HEK293T (cell line): ENCODE measurements around the gene KIF17.

Source experiments
- ARNT ChIP-seq: fragments of 450-650 bp; IDR thresholded peaks from 2 replicates; pipeline ENCODE4 v1.6.1; 2017; ENCODE audit warnings: mild to moderate bottlenecking
- BHLHE40 ChIP-seq: fragments of 450-650 bp; IDR thresholded peaks from 2 replicates; pipeline ENCODE4 v1.6.1; 2016; ENCODE audit warnings: mild to moderate bottlenecking, moderate library complexity, borderline replicate concordance
- CTBP1 ChIP-seq: fragments of 450-650 bp; IDR thresholded peaks from 2 replicates; pipeline ENCODE4 v1.6.1; 2016; ENCODE audit warnings: borderline replicate concordance
- ELF4 ChIP-seq: fragments of 450-650 bp; IDR thresholded peaks from 2 replicates; pipeline ENCODE4 v1.6.1; 2017; ENCODE audit warnings: antibody characterized with exemption
- FOXA1 ChIP-seq: fragments of 450-650 bp; IDR thresholded peaks from 2 replicates; pipeline ENCODE4 v1.6.1; 2016; ENCODE audit warnings: mild to moderate bottlenecking
- FOXK2 ChIP-seq: fragments of 450-650 bp; IDR thresholded peaks from 2 replicates; pipeline ENCODE4 v1.6.1; 2016; ENCODE audit warnings: mild to moderate bottlenecking
- FOXM1 ChIP-seq: fragments of 450-650 bp; IDR thresholded peaks from 2 replicates; pipeline ENCODE4 v1.6.1; 2017; ENCODE audit warnings: mild to moderate bottlenecking, borderline replicate concordance
- HDGF ChIP-seq: fragments of 450-650 bp; IDR thresholded peaks from 2 replicates; pipeline ENCODE4 v1.6.1; 2017; ENCODE audit warnings: antibody characterized with exemption, borderline replicate concordance
- L3MBTL2 ChIP-seq: fragments of 450-650 bp; conservative IDR thresholded peaks from 2 replicates; pipeline ENCODE4 v1.6.1; 2016; ENCODE audit warnings: mild to moderate bottlenecking
- NFRKB ChIP-seq: fragments of 450-650 bp; IDR thresholded peaks from 2 replicates; pipeline ENCODE4 v1.6.1; 2016; ENCODE audit warnings: mild to moderate bottlenecking, moderate library complexity
- SP1 ChIP-seq: fragments of 450-650 bp; IDR thresholded peaks from 2 replicates; pipeline ENCODE4 v1.6.1; 2017
- SUZ12 ChIP-seq: fragments of 450-650 bp; IDR thresholded peaks from 2 replicates; pipeline ENCODE4 v1.6.1; 2016; ENCODE audit warnings: mild to moderate bottlenecking
- TARDBP ChIP-seq: fragments of 450-650 bp; IDR thresholded peaks from 2 replicates; pipeline ENCODE4 v1.6.1; 2016
- ZNF384 ChIP-seq: fragments of 450-650 bp; IDR thresholded peaks from 2 replicates; pipeline ENCODE4 v1.6.1; 2016

DNA sequence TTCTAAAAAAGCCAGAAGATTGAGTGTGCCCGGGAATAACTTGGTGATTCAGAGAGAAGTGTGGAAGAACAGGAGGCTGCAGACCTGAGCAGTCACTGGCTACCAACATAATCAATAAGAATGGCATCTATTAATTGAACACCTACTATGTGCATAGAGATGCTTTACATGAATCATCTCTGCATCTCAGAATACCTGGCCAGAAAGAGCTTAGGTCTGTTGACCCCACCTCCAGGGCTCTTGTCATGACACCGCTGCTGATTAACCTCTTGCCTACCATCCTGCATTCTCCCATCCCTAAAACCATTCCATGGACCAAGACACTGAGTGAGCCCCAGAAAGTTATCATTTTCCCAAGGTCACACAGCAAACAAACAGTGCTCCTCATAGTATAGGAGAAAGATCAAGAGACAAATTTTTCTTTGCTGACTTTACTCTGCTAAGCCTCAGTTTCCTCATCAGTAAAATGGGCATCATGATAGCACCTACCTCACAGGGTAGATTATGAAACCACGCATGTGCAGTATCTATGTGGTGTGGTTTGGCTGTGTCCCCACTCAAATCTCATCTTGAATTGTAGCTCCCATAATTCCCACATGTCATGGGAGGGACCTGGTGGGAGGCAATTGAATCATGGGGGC, 100.8 kb downstream of the KIF17 start:
- no peak for TF ChIP-seq SP1
- TF ChIP-seq HDGF: no peak
- TF ChIP-seq NFRKB: no peak
- TF ChIP-seq TARDBP: no peak
- TF ChIP-seq FOXK2: no peak
- no peak for TF ChIP-seq FOXA1
- no peak for TF ChIP-seq ELF4
- no peak for TF ChIP-seq FOXM1
- no peak for TF ChIP-seq L3MBTL2
- TF ChIP-seq SUZ12: no peak
- TF ChIP-seq ZNF384: no peak
- no peak for TF ChIP-seq CTBP1
- TF ChIP-seq BHLHE40: no peak
- TF ChIP-seq ARNT: no peak
